Activated CD8-positive, alpha-beta memory T cell treated with anti-CD3 and anti-CD28 coated beads for 36 hours (primary cell): ENCODE data around the gene SMARCD3. TPM values are rescaled to one million over a fixed set of nuclear protein-coding genes. Genes with fewer than 3 reads are reported as not detected.

ENCODE experiments used
- CTCF ChIA-PET: fragments of 350-600 bp; sonication (Branson Sonifier 250); formaldehyde crosslinking; loops from one replicate; lab custom pipeline; 2021; ENCODE audit warnings: antibody characterized with exemption; lab: Charles Lee
- POLR2A ChIA-PET: fragments of 350-600 bp; sonication (Branson Sonifier 250); formaldehyde crosslinking; loops from one replicate; lab custom pipeline; 2021; ENCODE audit warnings: antibody characterized with exemption; lab: Charles Lee
- total RNA-seq, 2 experiments: library from RNA; stranded (reverse); gene quantifications; one replicate each; pipeline ENCODE4 v1.2.3, GENCODE V29; 2021

The SMARCD3 gene
- total RNA-seq, 2 experiments from 2014 or later: 1.3 to 2.9 TPM

DNA sequence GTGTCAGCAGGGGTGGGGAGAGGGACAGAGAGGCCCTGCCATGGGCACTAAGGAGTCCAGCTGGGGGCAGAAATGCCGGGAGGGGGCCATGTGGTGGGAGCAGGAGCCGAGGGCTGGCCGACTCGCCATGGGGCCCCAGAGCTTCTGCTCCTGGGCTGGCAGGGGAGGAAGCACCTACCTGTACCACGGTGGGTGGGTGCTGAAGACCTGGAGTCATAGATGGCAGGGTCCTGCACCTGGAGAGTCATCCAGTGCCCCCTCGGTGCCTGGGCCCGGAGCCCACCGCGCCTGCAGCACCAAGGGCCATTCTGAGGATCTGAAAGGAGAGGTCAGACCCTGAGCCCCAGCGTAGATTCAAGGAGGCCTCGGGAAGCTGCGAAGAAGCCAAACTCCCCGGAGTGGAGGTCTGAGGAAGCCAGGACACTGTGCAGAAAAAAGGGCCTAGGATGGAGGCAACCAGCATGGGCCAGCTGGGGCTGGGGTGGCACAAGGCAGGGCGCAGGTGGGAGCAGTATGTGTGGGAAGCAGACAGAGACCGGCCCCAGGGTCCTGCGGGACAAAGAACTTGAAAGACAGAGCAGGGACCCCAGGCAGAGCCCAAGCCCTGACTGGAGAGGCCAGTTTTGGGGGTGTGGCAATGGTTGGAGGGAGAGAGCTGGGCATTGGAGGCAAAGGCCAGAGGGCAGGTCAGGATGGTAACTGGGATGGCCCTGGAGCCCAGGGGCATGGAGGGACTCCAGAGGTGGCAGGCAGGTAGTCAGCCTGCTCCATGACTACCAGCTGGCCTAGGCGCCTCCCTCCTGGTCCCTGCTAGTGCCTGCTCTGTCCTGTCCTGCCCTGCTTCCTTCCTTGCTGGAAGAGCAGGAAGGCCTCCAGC is 26.7 kb upstream of the SMARCD3 start:
- POLR2A ChIA-PET: no interaction called here
- CTCF ChIA-PET: interaction anchor here (0.6 kb wide), 2 partner anchors 69 to 344 kb away, joined by 3 to 4 read pairs; no protein-coding TSS in a partner anchor

DNA sequence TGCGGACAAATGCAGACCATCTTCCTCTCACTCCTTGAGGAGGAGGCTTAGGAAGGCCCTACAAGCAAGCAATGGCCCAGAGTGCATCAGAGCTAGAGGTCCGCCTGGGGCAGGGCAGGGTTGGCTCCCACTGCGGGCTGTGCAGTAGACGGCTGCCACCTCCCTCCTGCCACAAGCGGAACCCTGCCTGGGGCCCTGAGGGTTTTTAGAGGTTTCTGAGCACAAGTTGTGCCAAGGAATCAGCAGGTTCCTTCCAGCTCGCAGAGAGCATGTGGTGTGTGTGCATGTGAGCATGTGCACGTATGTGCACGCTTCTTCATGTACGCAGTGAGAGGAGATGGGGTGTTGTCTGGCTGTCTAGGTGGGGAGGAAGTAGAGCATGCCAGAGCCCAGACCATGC is 25.9 kb upstream of the SMARCD3 start:
- ChIA-PET POLR2A (no interaction called here), CTCF (interaction anchor here (0.6 kb wide), 1 partner anchor 70 kb away, joined by 3 read pairs; no protein-coding TSS in a partner anchor)

DNA sequence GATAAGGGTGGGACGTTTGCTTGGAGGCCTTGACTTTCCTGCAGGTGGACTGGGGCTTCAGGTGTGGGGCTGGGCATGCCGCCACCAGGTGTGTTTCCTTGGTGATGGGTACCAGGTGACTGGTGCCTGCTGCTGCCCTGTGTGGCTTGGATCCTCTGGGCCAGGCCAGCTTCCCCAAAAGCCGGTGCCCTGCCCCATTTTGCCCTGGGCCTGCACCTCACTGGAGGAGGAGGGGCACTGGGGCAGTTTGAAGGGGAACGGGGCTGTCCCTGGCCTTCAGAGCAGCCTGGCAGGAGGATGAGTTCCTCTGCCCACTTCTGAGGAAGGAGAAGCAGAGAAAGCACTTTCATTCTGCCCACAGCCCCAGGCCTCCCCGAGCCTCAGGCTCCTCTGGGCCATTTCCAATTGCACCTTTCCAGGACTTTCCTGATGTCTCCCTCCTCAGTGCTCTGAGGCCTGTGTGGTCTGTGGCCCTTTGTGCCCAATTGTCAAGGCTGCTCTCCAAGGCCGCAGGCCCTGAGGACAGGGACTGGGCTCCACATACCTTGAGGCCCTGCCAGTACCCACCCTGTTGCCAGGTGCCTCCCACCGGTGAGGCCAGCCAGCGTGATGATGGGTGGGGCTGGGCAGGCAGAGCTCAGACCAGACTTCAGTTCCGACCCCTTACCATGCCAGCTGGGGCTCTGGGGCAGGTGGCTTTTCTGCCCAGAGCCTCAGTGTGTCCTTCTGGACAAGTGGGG is 25.3 kb upstream of the SMARCD3 start:
- POLR2A ChIA-PET: no interaction called here

DNA sequence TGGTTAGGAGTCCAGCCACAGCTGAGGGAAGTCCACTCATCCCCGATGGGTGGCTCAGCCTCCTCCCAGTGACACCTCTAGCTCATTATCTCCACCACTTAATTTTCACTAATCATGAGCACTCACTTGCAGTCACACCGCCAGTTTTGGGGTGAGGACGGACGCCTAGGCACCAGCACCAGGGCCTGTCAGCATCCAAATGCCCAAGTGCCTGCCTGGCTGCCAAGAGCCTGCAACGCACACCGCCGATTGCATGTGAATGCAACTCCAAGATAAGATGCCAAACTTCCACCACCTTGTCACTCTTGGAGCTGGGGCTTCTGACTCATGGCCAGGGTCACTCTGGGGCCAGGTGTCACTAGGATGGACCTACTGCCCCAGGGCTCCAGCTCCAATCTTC is 24.4 kb upstream of the SMARCD3 start:
- CTCF ChIA-PET: no interaction called here
- POLR2A ChIA-PET: no interaction called here

More for the DNA sequence above, 25.3 kb upstream of the SMARCD3 start:
- CTCF ChIA-PET: no interaction called here

DNA sequence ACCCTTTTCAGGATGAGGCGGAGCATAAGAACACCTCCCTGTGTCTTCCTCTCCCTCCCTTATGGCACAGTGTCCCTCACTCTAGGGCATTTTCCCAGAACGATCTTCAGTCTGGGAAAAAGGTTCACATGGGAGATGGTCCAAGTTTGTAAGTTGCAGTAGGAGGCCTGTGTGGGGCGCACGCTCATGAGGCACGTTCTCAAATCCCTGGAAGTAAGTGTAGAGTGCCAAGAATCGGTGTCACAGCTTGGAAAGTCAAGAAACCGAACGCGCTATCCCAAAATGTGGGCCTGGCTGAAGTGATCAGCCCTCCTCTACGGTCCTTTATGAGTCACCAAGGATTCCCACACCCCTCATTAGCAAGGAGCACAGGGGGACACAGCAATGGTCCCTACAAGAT is 23.9 kb upstream of the SMARCD3 start:
- CTCF ChIA-PET: no interaction called here
- POLR2A ChIA-PET: no interaction called here

DNA sequence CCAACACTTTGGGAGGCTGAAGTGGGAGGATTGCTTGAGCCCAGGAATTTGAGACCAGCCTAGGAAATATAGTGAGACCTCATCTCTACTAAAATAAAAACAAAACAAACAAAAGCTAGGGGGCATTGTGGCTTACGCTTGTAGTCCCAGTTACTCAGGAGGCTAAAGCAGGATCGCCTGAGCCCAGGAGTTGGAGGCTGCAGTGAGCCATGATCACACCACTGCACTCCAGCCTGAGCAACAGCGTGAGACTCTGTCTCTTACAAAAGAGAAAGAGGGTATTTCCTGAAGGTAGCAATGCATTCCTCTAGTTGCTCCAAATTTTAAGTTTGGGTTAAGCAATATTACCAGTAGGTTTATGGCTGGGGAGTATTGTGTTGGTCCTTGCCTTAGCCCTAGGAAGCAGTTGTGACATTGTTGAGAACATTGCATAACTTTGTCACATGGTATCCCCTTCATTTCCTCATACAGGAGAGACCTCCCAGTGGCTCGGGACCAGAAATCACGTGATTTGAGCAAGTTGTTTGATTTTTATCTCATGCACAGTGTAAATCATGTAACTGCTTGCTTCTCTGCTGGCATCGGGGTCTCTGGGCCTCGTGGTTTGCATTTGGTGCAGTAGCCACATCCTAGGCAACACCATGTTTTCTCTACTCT is 23.3 kb upstream of the SMARCD3 start:
- ChIA-PET CTCF (no interaction called here), POLR2A (no interaction called here)

DNA sequence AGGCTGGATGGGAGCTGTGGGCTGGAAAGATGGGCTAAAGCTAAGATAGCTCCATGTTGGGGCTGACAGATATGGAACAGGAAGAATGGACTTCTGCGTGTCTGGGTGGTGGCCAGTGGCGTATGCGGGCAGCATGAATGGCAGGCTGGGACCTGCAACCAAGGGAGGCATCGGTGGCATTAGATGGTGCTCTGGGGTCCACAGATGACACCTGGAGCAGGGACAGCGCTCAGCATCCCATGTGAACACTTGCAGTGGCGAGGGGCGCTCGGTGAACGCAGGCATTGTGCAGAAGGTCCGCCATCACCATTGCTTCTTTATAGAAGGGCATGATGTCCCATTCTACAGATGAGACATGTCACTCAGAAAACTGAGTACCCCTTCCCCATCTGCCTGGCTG is 21.0 kb upstream of the SMARCD3 start:
- ChIA-PET POLR2A (no interaction called here), CTCF (interaction anchor here (0.9 to 1.0 kb wide), 2 partner anchors 13 to 26 kb away, joined by 3 read pairs; no protein-coding TSS in a partner anchor)

DNA sequence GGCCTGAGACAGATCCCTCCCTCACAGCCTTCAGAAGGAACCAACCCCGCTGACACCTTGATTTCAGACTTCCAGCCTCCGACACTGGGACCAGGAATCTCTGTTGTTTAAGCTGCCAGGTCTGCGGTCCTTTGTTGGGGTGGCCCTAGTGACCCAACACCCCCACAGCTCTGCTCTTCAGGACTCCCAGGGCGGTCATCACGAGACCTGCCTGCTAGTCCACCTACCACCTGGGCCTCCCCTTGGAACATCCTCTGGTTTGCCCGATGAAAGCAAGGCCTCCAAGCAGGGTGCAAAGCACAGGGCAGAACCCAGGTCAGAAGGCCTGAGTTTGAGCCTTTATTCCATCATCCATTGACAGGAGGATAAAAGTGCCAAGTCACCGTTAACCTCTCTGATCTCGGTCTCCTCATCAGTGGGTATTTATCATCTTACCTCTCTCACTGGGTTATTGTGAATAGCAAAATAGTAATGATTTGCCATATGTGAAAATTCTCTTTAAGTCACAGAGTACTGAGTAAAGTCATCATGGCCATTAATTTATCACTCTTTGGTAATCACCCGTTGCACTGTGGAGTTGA is 16.9 kb upstream of the SMARCD3 start:
- ChIA-PET CTCF (no interaction called here), POLR2A (no interaction called here)

DNA sequence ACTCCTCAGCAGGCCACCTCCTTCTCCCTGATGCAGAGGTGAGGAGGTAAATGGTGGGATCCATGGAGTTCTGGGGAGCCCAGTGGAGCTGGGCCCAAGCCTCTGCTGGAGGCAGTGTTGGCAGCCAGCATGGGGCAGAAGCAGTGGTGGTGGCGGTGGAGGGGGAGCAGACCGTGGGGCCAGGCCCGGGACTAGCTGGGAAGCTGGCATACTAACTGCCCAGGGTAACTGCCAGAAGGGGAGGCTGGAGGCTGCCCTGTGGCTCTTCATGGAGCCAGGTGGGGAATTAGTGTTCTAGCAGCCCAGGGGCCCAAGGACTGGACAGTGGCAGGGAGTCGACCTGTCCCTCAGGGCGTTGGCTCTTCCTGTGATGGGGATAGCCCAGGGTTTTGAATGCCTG is 16.1 kb upstream of the SMARCD3 start:
- ChIA-PET POLR2A (no interaction called here), CTCF (interaction anchor here (0.7 kb wide), 1 partner anchor 21 kb away, joined by 4 read pairs; no protein-coding TSS in a partner anchor)

DNA sequence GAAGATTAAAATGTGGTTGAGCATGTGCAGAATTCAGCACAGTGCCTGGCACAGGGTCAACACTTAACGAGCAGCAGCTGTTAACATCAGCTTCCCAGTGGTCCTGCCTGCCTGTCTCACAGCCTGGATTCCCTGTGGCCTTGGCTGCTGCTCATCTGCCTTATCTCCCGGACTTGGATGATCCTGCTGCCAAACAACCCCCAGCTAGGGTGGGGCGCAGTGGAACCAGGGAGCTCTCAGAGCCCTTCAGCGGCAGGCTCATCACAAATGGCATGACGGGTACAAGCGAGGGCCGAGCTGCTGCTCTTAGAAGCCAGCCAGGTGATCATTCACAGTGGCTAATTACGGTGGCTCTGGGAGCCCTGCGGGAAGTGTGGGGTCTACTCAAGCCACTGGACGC is 13.0 kb upstream of the SMARCD3 start:
- ChIA-PET POLR2A (no interaction called here), CTCF (interaction anchor here (0.7 to 0.8 kb wide), 2 partner anchors 17 to 25 kb away, joined by 3 read pairs; no protein-coding TSS in a partner anchor)

DNA sequence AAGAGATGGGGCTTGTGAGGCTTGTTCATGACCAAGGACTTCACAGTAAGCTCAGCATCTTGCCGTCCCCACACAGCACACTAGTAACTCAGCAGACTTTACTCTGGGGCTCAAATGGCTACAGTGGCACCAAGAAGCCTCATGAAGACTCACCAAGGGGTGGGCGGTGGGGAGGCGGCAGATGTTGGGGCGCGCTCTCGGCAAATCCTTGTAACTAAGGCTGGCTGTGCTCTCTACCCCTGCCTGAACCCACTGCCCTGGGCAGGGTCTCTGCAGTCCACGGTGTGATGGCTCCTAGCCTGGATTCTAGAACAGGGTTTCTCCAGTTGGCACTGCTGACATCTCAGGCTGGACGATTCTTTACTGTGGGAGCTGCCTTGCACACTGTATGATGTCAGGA is 12.4 kb upstream of the SMARCD3 start:
- POLR2A ChIA-PET: no interaction called here
- CTCF ChIA-PET: no interaction called here

DNA sequence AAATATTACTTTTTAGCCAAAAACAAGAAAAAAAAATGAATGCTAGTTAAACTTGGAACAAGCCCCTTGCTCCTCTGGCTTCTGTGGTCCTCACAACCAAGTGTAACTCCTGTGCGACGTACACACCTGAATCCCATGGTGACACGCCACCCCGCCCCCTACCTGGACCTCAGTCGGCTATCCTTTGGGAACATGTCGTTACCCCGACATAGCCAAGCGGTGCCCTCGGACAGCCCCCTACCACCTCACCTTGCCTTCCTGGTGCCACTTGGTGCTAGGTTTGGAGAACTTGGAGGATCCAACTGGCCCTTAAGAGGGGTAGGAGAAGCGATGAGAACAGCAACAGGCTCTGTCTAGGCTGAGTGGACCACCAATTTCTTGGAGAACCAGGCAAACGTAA is 12.0 kb upstream of the SMARCD3 start:
- ChIA-PET POLR2A (no interaction called here), CTCF (interaction anchor here (1.0 kb wide), 1 partner anchor 16 kb away, joined by 5 read pairs; no protein-coding TSS in a partner anchor)

DNA sequence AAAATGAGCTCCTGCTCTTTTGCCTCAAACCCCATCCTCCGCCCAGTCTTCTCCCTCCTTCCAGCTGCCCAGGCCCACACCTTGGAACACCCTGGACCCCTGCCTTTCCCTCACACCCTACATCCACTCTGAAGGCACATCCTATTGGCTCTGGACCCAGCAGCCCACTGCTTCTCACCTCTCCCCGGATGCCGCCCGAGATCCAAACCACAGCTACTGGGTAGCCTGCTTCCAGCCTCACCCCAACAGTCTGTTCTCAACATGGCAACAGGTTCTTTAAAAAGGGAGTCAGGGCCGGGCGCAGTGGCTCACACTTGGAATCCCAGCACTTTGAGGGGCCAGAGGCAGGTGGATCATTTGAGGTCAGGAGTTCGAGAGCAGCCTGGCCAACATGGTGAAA is 9.5 kb upstream of the SMARCD3 start:
- CTCF ChIA-PET: no interaction called here
- POLR2A ChIA-PET: no interaction called here

DNA sequence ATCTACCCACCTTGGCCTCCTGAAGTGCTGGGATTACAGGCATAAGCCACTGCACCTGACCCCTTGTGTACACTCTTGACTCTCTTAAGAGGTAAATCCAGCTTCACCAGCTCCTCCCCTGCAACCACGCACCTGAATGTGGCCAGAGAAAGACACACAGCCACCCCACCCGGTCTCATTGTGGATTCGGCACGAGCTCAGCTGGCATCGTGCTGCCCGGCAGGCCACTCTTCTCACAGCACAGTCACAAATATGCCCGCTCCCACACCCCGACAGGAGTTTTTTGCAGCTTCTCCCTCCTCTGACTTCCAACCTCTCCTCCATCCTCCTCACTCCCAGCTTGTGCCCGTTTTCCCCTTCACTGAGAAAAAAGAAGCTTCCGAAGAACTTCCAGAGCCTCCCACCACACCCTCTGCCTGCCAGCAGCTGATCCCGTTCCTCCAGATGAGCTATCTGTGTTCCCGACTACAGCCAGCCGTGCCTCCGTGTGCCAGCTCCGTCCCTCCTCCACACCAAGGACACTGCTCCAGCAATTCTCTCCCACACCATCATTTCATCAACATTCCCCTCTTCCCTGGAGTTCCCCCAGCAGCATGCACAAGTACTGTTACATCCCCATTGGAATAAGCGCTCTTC is 8.0 kb upstream of the SMARCD3 start:
- ChIA-PET POLR2A (interaction anchor here (0.5 kb wide), 1 partner anchor 224 kb away, joined by 3 read pairs; no protein-coding TSS in a partner anchor), CTCF (interaction anchor here (0.7 to 2.1 kb wide), 4 partner anchors 9 to 38 kb away, joined by 3 to 6 read pairs (median 4); no protein-coding TSS in a partner anchor)

DNA sequence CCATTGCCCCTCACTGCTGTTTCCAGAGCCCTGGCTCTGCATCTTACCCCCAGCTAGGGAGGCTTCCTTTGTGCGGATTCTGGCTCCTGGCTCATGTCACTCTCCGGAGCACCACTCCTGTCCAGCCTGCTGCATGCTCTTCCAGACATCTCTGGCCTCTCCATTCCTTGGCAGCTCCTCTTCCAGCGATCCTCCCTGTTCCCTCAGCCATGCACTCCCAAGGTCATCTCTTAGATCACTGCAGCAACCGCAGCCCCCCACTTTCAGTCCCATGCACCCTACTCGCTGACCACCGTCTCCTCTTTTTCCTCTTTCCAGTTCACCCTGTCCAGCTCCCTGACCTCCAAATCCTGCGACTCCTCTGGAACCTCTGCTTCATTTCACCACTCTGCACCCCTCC is 6.9 kb upstream of the SMARCD3 start:
- ChIA-PET CTCF (interaction anchor here (1.3 to 2.1 kb wide), 3 partner anchors 8 to 39 kb away, joined by 3 to 6 read pairs (median 5); no protein-coding TSS in a partner anchor), POLR2A (no interaction called here)

DNA sequence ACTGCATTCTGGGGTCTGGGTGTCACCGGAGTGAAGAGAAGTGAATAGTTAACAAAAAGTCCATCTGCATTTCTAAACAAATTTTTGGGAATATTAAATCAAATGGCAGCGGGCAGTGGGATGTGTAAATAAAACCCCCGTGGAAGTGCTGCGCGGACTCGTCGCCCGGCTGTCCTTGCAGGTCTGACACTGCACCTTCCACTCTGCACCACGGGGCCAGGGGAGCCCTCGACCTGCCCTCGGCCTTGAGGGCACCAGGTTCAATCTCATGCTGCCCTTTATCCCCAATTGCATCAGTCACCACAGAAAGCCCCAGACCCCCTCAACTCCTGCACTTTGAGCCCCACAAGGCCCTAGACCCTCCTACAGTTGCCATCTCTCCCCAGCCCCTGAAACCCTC is 6.4 kb upstream of the SMARCD3 start:
- CTCF ChIA-PET: interaction anchor here (1.0 to 1.4 kb wide), 2 partner anchors 11 kb away, joined by 3 to 5 read pairs; no protein-coding TSS in a partner anchor
- POLR2A ChIA-PET: no interaction called here

DNA sequence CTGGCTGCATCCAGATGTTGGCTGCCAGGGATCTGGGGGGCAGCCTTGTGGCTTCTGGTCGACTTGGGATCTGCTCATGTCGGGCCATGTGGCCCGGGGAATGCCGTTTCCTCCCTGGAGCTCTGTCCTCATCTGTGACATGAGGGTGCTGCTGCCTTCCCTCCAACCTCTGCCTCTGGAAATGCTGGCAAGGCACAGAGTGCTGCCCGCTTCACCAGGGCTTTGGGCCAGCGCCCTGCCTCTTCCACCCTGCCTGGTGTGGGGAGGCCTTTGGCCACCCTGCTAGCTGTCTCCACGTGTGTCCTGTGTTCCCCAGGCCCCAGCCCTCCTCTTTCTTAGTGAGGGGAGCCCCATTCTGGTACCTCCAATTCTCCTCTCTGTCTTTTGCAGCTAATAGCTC is 5.8 kb upstream of the SMARCD3 start:
- CTCF ChIA-PET: interaction anchor here (1.0 kb wide), 1 partner anchor 10 kb away, joined by 3 read pairs; no protein-coding TSS in a partner anchor
- POLR2A ChIA-PET: no interaction called here

DNA sequence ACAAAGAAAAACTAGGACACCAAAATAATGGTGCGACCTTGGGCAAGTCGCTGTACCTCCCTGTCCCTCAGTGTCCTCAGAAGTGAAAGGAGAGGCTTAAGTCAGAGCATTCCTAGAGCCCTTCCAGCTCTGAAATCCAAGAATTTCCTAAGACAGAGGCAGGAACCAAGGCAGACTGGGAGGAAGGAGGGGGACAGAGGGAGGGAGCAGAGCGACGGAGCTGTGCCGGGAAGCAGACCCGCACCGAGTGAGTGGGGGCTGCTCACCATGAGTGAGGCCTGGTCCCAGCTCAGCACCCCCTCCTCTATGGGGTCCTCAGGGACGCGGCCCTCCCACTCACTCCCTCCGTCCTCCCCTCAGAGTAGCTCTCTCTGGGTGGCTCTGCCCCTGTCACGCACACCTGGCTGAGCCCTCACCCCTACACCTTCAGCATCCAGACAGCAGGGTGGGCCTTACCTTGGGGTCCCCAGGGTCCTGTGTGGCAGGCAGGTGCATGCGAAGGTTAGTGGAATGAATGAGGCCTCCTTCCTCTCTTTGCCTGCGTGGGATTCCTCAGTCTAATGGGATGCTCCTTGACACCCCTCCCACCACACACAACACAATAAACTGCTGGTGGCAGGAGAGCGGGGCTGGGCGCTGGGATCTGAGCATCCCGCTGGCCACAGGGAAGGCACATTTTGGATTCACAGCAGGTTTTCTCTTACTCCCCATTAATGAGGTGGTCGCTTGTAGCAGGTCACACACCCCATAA is 4.6 kb upstream of the SMARCD3 start:
- CTCF ChIA-PET: no interaction called here
- POLR2A ChIA-PET: no interaction called here
